ENCODE data around the gene SBF2. TPM values are rescaled to one million over a fixed set of nuclear protein-coding genes. Genes with fewer than 3 reads are reported as not detected.

The SBF2 gene
- total and polyA plus RNA-seq, 2 of the 13 experiments (the other 11 are each of a cell fraction or from before 2014, with no cell fraction given): 24.0 to 45.8 TPM

DNA sequence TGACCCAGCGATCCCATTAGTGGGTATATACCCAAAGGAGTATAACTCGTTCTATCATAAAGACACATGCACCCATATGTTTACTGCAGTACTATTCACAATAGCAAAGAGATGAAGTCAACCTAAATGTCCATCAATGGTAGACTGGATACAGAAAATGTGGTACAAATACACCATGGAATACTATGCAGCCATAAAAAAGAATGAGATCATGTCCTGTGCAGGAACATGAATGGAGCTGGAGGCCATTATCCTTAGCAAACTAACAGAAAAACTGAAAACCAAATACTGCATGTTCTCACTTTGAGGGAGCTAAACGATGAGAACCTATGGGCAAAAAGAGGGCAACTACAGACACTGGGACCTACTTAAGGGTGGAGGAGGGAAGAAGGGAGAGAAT is 146.8 kb downstream of the SBF2 start (continued):
- TF ChIP-seq, protein P1, sequence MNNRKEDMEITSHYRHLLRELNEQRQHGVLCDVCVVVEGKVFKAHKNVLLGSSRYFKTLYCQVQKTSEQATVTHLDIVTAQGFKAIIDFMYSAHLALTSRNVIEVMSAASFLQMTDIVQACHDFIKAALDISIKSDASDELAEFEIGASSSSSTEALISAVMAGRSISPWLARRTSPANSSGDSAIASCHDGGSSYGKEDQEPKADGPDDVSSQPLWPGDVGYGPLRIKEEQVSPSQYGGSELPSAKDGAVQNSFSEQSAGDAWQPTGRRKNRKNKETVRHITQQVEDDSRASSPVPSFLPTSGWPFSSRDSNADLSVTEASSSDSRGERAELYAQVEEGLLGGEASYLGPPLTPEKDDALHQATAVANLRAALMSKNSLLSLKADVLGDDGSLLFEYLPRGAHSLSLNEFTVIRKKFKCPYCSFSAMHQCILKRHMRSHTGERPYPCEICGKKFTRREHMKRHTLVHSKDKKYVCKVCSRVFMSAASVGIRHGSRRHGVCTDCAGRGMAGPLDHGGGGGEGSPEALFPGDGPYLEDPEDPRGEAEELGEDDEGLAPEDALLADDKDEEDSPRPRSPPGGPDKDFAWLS (CRISPR knock-in tag; IDR thresholded peaks at IDR 0.05; ENCODE audit: borderline replicate concordance): no peak
- TF ChIP-seq KLF16 (CRISPR knock-in tag; IDR thresholded peaks at IDR 0.05) (no peak), ATF1 (CRISPR knock-in tag; IDR thresholded peaks at IDR 0.05) (no peak), HMG20A (CRISPR knock-in tag; IDR thresholded peaks at IDR 0.05; ENCODE audit: borderline replicate concordance) (no peak), NONO (IDR thresholded peaks at IDR 0.05) (no peak), NONO (CRISPR knock-in tag; conservative IDR thresholded peaks at IDR 0.05) (no peak), POLR2AphosphoS5 (IDR thresholded peaks at IDR 0.05; ENCODE audit: low read depth, low read length) (no peak), ZNF234 (CRISPR knock-in tag; conservative IDR thresholded peaks at IDR 0.05) (no peak), ZNF337 (CRISPR knock-in tag; IDR thresholded peaks at IDR 0.05; ENCODE audit: borderline replicate concordance, low read depth) (no peak), PHB2 (IDR thresholded peaks at IDR 0.05; ENCODE audit: partially characterized antibody) (no peak), FOSL1 (CRISPR knock-in tag; IDR thresholded peaks at IDR 0.05; ENCODE audit: borderline replicate concordance) (no peak), DPF2 (CRISPR knock-in tag; IDR thresholded peaks at IDR 0.05; ENCODE audit: borderline replicate concordance, low read depth) (no peak), ZNF782 (CRISPR knock-in tag; IDR thresholded peaks at IDR 0.05; ENCODE audit: borderline replicate concordance) (no peak), ZNF138 (CRISPR knock-in tag; IDR thresholded peaks at IDR 0.05; ENCODE audit: low read depth) (no peak), WIZ (CRISPR knock-in tag; IDR thresholded peaks at IDR 0.05) (no peak), NFAT5 (CRISPR knock-in tag; IDR thresholded peaks at IDR 0.05) (no peak), REXO4 (CRISPR knock-in tag; IDR thresholded peaks at IDR 0.05; ENCODE audit: borderline replicate concordance) (no peak), GTF2F1 (IDR thresholded peaks at IDR 0.05; ENCODE audit: low read length) (no peak)
